Prostate gland (tissue), 2 donors: ENCODE measurements around the gene CYB561A3. TPM values are rescaled to one million over a fixed set of nuclear protein-coding genes. Genes with fewer than 3 reads are reported as not detected.

Experiments
- DNase-seq: peaks from one replicate; pipeline ENCODE4 v3.0.0-alpha.2; 2019; ENCODE audit warnings: low spot score
- H3K27ac ChIP-seq, 2 donors: fragments of 200-600 bp; sonication (generic); 2 replicates each; pipeline ENCODE4 v1.5.1; 2017 to 2019
- H3K27me3 ChIP-seq: fragments of 200-600 bp; sonication (generic); replicated peaks from 2 replicates; pipeline ENCODE4 v1.5.1; 2019; ENCODE audit not compliant: insufficient read depth
- H3K36me3 ChIP-seq, 2 donors: fragments of 200-600 bp; sonication (generic); 1 replicate in 1 of 2; 2 replicates in 1 of 2; pipeline versions ENCODE4 v1.5.1 to v1.8.1; 2017 to 2019
- H3K4me1 ChIP-seq: fragments of 200-600 bp; sonication (generic); replicated peaks from 2 replicates; pipeline ENCODE4 v1.5.1; 2019
- H3K4me3 ChIP-seq, 2 donors: fragments of 200-600 bp; sonication (generic); 2 replicates each; pipeline ENCODE4 v1.5.1; 2017 to 2019
- H3K9me3 ChIP-seq: fragments of 200-600 bp; sonication (generic); 2 replicates; pipeline ENCODE4 v1.5.1; 2017
- POLR2A ChIP-seq: fragments of 450-650 bp; IDR thresholded peaks from one replicate; pipeline ENCODE4 v1.6.1; 2016; ENCODE audit warnings: antibody characterized with exemption, mild to moderate bottlenecking
- POLR2AphosphoS5 ChIP-seq: sonication (generic); formaldehyde crosslinking; IDR thresholded peaks from one replicate; pipeline ENCODE4 v1.6.1; 2017; ENCODE audit warnings: antibody characterized with exemption
- WGBS: methylation state at CpG from one replicate; pipeline ENCODE4 v1.1.5; 2018; 5-methylcytosine and 5-hydroxymethylcytosine counted together
- intact Hi-C: fragments of 100-400 bp; cut with DNase I; formaldehyde crosslinking; loops from one replicate; pipeline ENCODE4 v1.14.2; 2022
- total RNA-seq, 2 donors: library from RNA; depleted of rRNA; stranded (reverse); fragments of >200 nt; gene quantifications; one replicate each; pipeline ENCODE4 v1.1.0, GENCODE V29; 2016
- TF ChIP-seq, protein P1 (sequence below), 4 experiments: fragments of 200-600 bp in 2 of 4; fragments of 450-650 bp in 2 of 4; sonication (generic) in 2 of 4; IDR thresholded peaks; 1 replicate in 3 of 4; 2 replicates in 1 of 4; pipeline ENCODE4 v1.5.1; 2016 to 2019; ENCODE audit warnings: antibody characterized with exemption in 4 of 4, mild to moderate bottlenecking in 2 of 4, moderate library complexity in 2 of 4

The CYB561A3 gene
- total RNA-seq, 2 donors from 2014 or later: 51.6 to 79.1 TPM

DNA sequence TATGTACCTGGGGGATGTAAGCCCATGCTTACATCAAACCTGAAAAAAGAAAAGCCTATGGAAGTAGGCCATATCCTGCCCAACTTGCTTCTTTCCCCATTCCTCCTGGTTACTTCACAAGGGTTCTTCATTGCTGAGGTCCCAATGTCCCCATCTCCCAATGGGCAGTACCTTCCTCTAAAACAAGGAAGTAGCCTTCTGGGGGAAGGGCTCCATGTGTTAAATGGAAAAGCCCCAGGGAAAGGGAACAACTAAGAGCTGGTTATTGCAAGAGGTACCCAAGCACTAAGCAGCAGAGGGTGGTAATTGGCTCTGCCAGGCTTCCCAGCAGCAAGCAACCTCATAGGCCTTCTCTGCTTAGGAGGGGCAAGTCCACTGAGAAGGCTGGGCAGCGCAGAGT lies 42.0 kb upstream of the CYB561A3 start:
- H3K4me3 ChIP-seq: no peak overlapping the region
- no peak overlapping the region for H3K27ac ChIP-seq
- no peaks in the 10 kb centered on the region for H3K27me3 ChIP-seq
- WGBS: 90% methylated on average over 1 of the region's 1 CpG
- TF ChIP-seq, protein P1, sequence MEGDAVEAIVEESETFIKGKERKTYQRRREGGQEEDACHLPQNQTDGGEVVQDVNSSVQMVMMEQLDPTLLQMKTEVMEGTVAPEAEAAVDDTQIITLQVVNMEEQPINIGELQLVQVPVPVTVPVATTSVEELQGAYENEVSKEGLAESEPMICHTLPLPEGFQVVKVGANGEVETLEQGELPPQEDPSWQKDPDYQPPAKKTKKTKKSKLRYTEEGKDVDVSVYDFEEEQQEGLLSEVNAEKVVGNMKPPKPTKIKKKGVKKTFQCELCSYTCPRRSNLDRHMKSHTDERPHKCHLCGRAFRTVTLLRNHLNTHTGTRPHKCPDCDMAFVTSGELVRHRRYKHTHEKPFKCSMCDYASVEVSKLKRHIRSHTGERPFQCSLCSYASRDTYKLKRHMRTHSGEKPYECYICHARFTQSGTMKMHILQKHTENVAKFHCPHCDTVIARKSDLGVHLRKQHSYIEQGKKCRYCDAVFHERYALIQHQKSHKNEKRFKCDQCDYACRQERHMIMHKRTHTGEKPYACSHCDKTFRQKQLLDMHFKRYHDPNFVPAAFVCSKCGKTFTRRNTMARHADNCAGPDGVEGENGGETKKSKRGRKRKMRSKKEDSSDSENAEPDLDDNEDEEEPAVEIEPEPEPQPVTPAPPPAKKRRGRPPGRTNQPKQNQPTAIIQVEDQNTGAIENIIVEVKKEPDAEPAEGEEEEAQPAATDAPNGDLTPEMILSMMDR (IDR thresholded peaks at IDR 0.05): no peak
- no peak for TF ChIP-seq POLR2AphosphoS5
- no peak for TF ChIP-seq POLR2A
- no peak for DNase-seq
- H3K9me3 ChIP-seq: no peaks in the 10 kb centered on the region
- peaks cover 3% of the 10 kb centered on the region for H3K4me1 ChIP-seq
- intact Hi-C loops: no loop called here
- H3K36me3 ChIP-seq: peaks cover 7 to 14% of the 10 kb centered on the region in 2 donors

DNA sequence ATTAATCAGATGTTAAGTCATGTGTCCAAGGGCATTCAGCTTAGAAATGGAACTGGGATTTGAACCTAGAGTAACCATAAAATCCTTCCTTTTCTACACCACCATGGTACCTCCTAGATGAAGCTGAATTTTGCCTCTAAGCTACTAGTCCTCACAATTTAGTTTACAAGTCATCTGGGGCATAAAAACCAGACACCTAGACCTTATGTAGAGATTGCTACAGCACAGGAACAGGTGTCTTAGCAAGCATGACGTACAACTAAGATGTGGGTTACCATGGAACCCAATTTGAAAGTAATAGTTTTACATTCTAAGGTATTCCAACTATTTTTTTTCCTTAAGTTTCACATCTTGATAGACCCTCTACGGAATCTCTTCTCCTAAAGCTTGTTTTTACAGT lies 39.9 kb upstream of the CYB561A3 start:
- Histone ChIP-seq H3K9me3 (no peaks in the 10 kb centered on the region), H3K4me3 (no peak overlapping the region), H3K4me1 (peaks cover 3% of the 10 kb centered on the region), H3K27me3 (no peaks in the 10 kb centered on the region), H3K36me3 (peaks cover 5 to 14% of the 10 kb centered on the region in 2 donors), H3K27ac (no peak overlapping the region)
- TF ChIP-seq, protein P1 (IDR thresholded peaks at IDR 0.05): no peak
- TF ChIP-seq POLR2AphosphoS5: no peak
- TF ChIP-seq POLR2A: no peak
- intact Hi-C loops: no loop called here
- DNase-seq: no peak
- 83% methylated on average over 2 of the region's 2 CpGs for WGBS

DNA sequence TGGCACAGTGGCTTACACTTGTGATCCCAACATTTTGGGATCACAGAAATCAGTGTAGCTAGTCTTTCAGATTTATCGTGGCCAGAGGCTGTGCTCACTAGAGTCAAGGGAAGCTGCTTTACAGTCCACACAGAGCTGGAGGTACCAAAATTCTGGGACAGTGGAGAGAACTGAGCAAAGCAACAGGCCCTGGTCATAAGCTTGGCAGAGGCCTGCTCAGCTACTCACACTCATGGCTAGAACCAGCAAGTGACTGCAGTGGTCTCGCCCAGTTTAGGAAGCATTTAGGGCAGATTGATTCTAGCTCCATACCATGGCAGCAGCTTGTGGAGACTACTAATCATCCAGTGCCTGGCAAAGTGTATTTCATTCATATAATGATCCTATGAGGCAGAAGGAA lies 39.5 kb upstream of the CYB561A3 start:
- Histone ChIP-seq H3K36me3 (peaks cover 5 to 14% of the 10 kb centered on the region in 2 donors), H3K9me3 (no peaks in the 10 kb centered on the region), H3K4me3 (no peak overlapping the region), H3K27me3 (no peaks in the 10 kb centered on the region), H3K4me1 (peaks cover 3% of the 10 kb centered on the region), H3K27ac (no peak overlapping the region)
- WGBS: 94% methylated on average over 2 of the region's 2 CpGs
- TF ChIP-seq, protein P1 (IDR thresholded peaks at IDR 0.05): no peak
- TF ChIP-seq POLR2AphosphoS5: no peak
- no peak for TF ChIP-seq POLR2A
- intact Hi-C loops: no loop called here
- DNase-seq: no peak

DNA sequence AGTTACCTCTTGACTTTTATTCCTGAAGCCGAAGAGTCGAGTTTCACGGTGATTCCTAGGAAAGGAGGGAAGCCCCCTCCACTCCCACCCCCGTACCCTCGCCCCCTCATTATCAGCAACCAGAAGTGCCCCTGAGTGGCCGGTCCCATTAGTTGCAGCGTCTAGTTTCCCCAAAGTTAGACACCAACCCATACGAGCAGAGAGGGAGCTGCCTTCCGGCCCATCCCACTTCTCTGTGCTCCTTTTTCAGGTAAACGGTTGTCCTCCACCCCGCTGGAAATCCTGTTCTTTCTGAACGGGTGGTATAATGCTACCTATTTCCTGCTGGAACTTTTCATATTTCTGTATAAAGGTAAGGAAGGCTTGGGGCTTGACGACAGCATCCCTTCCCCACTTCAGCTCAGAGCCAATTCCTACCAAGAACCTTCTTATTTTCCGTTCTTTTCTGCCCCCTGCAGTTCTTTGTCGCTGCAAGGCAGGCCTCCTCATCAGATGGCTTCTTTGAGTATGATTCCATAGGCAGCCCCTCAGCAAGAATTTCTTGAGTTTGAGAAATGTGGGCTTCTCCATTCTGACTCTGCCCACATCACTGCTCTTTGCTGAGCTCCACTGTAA lies 31.4 kb upstream of the CYB561A3 start:
- no peaks in the 10 kb centered on the region for H3K9me3 ChIP-seq
- H3K36me3 ChIP-seq: peaks cover 0 to 3% of the 10 kb centered on the region in 2 donors
- TF ChIP-seq POLR2AphosphoS5: no peak
- peak overlapping the region; percentile 79 to 82 for H3K27ac ChIP-seq
- no peaks in the 10 kb centered on the region for H3K4me1 ChIP-seq
- H3K4me3 ChIP-seq: peak overlapping the region; percentile 56 to 78
- no peak for DNase-seq
- under 1% methylated on average over 15 of the region's 15 CpGs for WGBS
- intact Hi-C loops: no loop called here
- H3K27me3 ChIP-seq: no peaks in the 10 kb centered on the region

DNA sequence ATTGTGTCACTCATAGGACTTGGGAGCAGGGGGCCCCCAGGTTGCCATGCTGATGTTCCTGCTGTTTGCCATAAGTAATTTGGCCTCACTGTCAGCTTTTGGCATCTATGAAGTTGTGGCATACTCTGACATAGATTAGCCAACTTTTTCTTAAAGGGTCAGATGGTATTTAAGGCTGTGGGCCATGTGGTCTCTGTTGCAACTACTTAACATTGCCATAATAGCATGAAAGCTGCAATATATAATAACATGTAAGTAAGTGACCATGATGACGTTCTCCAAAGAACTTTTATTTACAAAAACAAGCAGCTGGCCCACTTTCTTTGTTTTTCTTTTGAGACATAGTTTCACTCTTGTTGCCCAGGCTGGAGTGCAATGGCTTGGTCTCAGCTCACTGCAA lies 28.5 kb upstream of the CYB561A3 start:
- WGBS: 75% methylated on average over 1 of the region's 1 CpG
- peaks cover 0 to 3% of the 10 kb centered on the region in 2 donors for H3K36me3 ChIP-seq
- TF ChIP-seq POLR2AphosphoS5: no peak
- TF ChIP-seq, protein P1 (IDR thresholded peaks at IDR 0.05): no peak
- no peak for TF ChIP-seq POLR2A
- H3K27ac ChIP-seq: no peak overlapping the region
- H3K9me3 ChIP-seq: no peaks in the 10 kb centered on the region
- H3K4me1 ChIP-seq: no peaks in the 10 kb centered on the region
- no peaks in the 10 kb centered on the region for H3K27me3 ChIP-seq
- H3K4me3 ChIP-seq: no peak overlapping the region
- DNase-seq: no peak
- intact Hi-C loops: no loop called here
